HG02870 (cell line): ENCODE measurements around the gene PLA2G2A.
"Not testable (repeated sequence)": the region's sequence is repeated elsewhere in the genome, so short reads cannot be mapped to it uniquely, and the experiment has no call there.

Source experiments
- ATAC-seq: cut with Tn5 transposase; IDR thresholded peaks from one replicate; pipeline ENCODE4 v1.9.1; 2021; ENCODE audit warnings: mild to moderate bottlenecking, moderate library complexity; ENCODE audit not compliant: unreplicated experiment

PLA2G2A gene

GRCh38 chr1:19934336-19934735 is 45.1 kb downstream of the PLA2G2A start:
- ATAC-seq: no peak

GRCh38 chr1:19932866-19933265 is 46.6 kb downstream of the PLA2G2A start:
- no peak for ATAC-seq

GRCh38 chr1:19927130-19927421 is 52.3 kb downstream of the PLA2G2A start:
- not testable (repeated sequence) for ATAC-seq

- ATAC-seq: no peak
These were observed 52.9 kb downstream of the PLA2G2A start for GRCh38 chr1:19926296-19927129.
